HG03159 (cell line): ENCODE results near the gene SLC8A1.
"Not testable (repeated sequence)": the region's sequence is repeated elsewhere in the genome, so short reads cannot be mapped to it uniquely, and the experiment has no call there.

ENCODE experiments used
- ATAC-seq: cut with Tn5 transposase; IDR thresholded peaks from one replicate; pipeline ENCODE4 v1.9.1; 2021; ENCODE audit warnings: mild to moderate bottlenecking, moderate library complexity; ENCODE audit not compliant: unreplicated experiment

The SLC8A1 gene

GRCh38 chr2:40093021-40093675 is 358.7 kb downstream of the SLC8A1 start:
- no peak for ATAC-seq

- no peak for ATAC-seq
Measured at GRCh38 chr2:40090044-40090443, 361.8 kb downstream of the SLC8A1 start.

- no peak for ATAC-seq
Measured at GRCh38 chr2:40087927-40088326, 364.0 kb downstream of the SLC8A1 start.

- ATAC-seq: no peak
Measured at GRCh38 chr2:40087434-40087833, 364.5 kb downstream of the SLC8A1 start.

- no peak for ATAC-seq
Measured at GRCh38 chr2:40085786-40086185, 366.1 kb downstream of the SLC8A1 start.

GRCh38 chr2:40073336-40073735 is 378.6 kb downstream of the SLC8A1 start:
- not testable (repeated sequence) for ATAC-seq

GRCh38 chr2:40072442-40073232 is 379.3 kb downstream of the SLC8A1 start:
- ATAC-seq: no peak

GRCh38 chr2:40062381-40062780 is 389.5 kb downstream of the SLC8A1 start:
- ATAC-seq: no peak

GRCh38 chr2:40049781-40050180 is 402.1 kb downstream of the SLC8A1 start:
- ATAC-seq: no peak

- no peak for ATAC-seq
Measured at GRCh38 chr2:40048506-40048905, 403.4 kb downstream of the SLC8A1 start.

- no peak for ATAC-seq
Measured at GRCh38 chr2:40047406-40047805, 404.5 kb downstream of the SLC8A1 start.
